GM21786 (cell line): ENCODE data around the gene HIC1.

Source experiments
- ATAC-seq: cut with Tn5 transposase; IDR thresholded peaks from one replicate; pipeline ENCODE4 v1.9.1; 2021; ENCODE audit not compliant: unreplicated experiment

The HIC1 gene

DNA sequence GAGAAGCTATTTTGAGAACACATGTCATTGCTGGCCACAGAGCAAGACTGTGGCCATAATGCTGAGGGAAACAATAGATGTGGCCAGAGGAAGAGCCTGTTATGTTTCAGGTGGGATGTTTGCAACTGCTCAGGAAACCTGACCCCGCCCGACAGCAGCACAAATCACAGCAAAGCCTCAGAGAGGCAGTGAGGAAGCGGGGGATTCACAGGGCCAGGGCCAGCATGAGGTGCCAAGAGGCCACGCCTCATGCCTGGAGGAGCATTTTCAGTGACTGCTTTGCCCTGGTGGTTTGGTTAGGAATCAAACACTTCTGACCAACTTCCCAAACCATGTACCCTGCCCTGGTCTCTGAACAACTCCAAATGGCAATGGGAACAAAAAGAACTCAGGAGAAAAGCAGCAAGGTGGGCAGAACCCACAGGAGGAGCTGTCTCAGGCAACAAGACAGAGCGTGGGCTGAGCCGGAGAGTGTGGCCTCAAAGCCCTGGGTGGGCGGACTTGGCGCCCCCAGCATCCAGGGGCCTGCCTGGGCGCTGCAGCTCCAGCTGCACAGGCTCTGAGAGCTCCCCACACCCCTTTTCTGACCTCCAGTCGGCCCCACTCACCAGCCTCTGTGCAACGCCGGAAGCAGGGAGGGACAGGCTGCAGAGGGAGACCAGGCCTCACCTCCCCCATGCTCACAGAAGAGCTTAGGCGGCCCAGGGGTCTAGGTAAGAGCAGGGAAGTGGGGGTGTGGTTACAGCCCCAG is 20.6 kb downstream of the HIC1 start:
- ATAC-seq, result no peak

DNA sequence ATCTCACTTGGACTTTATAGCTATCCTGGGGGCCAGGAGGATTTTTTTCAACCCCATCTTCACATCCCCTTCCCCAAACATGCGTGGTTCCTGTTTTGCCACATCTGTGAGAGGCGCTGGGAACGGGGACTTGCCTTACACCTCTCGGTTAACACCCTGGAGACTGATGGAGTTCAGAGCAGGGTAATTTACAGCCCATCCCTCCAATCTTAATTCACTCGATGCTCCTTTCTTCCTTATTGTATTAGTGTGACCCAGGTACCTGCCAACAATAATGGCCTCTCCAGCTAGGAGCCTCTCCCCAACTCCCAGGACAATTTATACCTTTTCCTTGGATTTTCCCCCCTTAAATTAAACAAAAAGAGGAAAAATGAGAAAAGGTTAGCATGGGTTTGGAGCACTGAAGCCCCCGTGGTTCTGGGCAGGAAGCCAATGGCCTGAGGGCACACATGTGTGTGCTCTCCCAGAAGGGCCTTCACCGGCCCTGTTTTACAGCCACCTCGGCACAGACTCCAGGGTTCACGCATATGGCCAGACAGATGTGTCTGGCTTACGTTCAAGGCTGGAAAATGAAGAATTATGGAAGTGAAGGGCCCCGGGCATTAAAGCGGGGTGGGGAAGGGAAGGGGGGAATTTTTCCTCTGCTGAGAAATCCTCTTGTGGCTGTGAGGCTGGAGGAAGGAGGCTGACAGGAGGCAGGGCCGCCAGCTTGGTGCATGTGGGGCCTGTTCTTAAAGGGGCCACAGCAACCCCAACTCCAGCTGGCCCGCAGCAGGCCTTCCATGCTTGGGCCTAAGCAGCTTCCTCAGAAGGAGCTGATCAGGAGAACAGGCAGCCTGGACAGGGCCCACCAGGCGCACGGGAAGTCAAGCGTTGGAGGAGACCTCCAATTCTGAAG is 21.4 kb downstream of the HIC1 start:
- ATAC-seq, result no peak

DNA sequence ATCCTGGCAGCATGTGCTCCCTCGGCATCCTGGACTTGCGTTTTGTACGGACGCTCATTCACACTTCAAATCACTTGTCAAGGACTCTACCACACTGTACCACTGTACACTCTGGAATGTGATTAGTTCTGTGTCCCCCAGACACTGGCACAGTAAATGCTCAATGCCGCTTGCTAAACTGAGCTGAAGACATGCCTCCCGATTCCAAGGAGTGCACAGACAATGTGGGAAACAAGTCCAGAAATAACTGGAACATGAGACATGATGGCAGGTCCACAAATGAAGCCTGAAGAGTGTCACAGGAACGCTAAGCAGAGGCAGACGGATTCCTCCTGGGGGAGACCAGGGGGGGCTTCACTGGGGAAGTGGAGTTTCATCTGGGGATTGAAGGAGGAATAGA is 22.1 kb downstream of the HIC1 start:
- no peak for ATAC-seq

DNA sequence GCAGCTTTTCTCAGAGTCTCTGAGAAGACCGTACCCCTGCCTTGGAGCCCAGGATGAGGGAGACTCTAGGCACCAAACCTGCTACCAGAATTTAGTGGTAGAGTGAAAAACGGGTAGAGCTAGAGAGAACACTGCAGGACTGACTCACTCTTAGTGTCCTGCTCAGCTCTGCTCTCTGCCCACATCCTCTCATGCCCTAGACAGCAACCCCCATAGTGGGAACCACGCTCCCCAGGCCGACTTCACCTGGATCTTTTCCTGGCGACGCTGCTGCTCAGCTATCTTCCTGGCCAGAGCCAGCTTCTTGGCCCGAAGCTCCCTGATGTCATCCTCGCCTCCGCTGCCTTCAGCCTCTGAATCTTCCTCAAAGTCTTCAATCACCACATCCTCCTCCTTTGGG is 26.7 kb downstream of the HIC1 start:
- ATAC-seq, result no peak

DNA sequence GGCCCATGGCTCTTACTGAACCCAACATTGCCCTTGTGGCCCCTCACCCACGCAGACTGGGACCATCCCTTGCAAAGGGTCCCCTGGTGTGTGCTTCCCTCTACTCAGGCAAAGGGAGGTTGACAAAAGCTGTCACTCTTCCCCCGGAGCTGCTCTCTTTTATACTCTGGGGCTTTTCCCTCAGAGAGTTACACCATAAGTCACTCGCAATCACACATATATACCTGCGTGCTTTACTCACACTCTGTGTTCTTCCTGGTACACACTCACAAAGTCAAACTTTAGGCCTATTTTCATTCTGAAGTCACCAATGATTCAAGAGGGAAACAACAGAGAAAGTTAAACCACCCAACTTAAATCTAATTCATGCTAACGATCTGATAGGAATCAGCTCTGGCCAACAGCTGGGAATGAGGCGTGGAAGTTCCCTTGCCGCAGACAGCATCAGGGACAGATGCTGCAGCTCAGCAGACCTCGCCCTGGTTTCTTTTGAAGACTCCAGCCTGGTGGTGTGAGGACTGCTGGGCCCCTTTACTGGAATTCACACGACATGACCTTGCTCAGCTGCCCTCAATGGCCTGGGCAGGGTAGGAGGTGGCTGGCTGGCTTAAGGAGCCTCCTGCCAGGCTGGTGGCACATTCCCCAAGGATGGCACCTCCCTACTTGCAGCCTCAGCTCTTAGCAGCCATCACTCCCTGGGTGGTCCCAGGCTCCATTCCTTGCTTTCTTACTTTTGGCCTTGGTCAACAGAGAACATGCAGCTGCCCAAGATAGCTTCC is 27.3 kb downstream of the HIC1 start:
- no peak for ATAC-seq

DNA sequence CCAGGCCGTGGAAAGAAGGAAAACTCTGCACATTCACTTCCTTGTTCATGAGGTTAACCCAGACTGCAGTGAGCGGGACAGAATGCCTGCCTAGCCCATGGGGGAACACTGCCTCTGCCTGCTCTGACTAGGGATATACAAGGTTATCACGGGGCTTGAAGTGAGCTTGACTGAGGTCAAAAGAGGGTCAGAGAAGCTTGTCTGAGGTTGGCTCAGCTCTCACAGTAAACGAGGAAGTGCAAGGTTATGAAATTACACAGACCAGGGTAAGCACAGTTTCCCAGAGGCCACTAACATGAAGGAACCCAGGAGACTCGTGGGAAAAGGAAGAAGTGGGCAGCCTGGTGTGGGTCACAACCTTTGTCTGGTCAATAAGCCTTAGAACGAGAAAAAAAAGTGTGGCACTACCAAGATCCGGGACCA is 28.7 kb downstream of the HIC1 start:
- peak; percentile 52 for ATAC-seq

DNA sequence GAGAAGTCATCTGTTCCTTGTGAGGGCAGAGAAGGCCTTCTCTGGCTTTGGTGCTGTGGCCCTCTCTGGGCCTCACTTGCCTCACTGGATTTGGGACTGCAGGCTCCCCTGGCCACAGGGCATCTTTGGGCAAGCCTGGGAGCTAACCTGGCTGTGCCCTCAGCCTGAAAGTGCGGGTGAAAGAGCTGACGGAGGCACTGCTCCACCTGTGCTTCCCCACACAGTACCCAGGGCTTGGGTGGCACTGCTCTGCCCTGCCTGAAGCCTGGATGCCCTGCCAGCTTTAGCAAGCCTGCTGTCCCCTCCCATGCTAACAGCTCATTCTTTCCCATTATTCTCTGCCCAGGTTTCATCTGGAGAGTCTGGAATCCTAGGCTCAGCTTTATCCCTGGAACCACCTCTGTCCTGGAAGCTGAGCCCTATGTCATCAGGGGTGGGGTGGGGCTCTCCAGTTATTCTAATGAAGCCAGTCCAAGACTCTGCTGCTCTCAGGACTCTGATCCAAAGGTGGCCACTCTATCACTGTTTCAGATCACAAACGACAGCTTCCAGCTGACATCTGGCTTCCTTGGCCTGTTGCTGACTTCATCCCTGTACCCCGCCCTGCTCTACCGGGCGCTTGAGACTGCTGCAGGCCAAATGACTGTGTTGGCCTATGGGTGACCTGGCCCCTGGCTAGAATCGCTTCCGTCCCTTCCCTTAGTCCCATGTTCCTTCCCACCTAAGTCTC is 29.3 kb downstream of the HIC1 start:
- no peak for ATAC-seq

DNA sequence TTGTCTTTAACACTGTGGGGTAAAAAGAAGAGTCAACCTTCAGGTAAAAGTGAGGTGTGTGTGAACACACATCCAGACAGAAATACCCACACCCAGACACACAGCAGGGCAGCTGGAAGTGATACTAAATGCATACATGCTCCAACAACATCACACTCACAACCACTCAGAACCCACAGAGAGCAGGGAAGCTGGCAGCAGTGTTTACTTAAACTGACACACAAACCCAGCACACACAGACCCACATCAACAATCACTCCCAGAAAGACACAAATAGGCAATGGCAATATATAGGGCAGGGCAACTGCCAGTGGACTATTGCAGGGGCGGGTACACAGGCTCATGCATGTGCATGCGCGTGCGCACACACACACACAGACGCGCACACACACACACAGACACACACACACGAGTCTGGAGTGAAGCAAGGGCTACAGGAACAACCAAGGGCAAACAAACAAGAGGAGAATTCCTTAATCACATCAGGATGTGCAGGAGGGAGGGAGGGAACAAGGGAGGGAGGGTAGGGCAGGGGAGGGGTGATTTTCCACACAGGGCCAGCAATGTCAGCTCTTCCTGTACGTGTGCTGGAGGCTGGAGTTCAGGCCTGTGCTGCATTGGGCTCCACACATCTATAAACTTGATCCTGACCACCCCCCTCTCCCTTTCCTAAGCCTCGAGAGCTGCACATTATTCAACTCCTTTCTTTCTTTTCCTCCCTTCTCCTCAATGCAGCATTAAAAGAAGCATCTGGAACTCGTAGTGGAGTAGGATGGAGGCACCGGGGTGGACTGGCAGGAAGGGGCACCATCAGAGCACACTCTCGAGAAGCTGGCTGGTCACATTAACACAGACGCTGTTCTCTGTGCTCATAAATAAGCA is 30.1 kb downstream of the HIC1 start:
- no peak for ATAC-seq

DNA sequence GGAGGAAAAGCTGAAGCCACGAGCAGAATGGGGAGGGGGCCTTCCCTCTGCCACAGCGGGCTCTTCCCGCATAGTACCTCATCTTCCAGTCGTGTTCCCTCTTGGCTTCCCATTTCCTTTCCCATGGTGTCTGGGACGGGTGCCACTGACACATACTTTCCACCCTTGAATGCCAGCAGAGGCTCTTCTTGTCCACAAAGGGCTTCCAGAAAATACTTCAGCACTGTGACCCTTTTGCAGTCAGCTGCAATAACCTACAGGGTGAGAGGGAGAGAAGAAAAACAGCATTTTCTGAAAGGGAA is 30.7 kb downstream of the HIC1 start:
- no peak for ATAC-seq

DNA sequence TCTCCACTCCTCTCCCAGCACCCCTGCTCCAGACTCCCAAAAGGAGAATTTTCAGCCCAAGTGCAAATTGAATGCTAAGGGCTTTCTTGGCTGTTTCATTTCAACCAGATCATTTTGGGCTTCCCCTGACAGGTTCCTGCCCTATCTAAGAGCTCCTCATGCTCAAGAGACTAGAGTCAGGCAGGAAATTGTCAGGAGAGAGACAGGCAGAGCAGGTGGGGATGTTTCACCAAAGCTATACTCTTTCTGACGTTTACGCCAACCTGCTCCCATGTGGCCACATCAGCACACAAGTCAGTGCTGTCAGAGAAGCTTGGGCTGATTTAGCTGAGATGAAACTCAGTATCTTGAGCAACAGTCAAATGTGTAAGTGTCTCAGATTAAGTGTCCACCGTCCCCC is 31.4 kb downstream of the HIC1 start:
- no peak for ATAC-seq

DNA sequence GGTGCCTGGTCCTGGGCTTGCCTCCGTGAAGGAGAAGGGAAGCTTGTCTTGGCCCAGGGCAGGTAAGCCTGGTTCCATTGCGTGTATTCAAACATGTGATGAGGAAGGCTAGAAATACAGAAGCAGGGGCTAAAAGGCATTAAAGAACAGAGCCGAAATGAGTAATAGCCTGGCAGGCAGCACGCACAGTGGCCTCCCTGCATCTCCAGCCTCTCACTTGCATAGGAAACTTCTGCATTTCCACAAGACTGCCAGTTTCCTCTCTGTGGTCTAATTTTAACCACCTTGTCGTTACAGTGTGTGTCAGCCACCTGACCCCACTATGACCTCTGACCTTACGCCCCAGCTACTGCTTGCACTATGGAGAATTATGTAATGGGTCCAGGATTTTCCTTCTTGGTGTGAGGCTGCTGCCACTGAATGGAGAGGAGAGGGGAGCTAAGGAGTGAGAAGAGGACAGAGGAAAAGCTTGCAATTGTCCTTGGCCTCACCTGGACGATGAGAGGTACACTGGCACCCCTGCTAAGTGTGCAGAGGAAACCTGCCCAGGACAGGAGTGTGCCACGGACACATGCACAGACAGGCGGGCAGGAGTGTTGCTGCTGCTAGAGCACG is 32.8 kb downstream of the HIC1 start:
- peak; percentile 38 for ATAC-seq

DNA sequence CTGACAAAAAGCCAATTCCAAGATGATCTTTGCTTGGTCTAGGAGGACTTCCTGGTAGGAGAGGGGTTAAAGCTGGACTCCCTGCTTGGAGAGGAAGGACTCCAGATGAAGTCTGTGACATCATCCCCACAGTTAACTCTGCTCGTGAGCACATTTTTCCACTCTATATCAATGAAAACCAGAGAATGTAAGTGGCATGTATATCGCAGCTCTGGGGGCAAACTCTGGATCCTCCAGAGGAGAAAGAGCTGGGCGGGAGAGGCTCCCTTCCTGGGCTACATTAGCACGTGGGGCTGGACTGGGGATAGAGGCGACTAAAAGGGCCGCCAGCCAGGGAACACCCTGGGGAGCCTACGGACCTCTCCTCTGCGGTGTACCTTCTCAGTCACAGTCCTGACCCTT is 34.1 kb downstream of the HIC1 start:
- ATAC-seq, result peak; percentile 22

DNA sequence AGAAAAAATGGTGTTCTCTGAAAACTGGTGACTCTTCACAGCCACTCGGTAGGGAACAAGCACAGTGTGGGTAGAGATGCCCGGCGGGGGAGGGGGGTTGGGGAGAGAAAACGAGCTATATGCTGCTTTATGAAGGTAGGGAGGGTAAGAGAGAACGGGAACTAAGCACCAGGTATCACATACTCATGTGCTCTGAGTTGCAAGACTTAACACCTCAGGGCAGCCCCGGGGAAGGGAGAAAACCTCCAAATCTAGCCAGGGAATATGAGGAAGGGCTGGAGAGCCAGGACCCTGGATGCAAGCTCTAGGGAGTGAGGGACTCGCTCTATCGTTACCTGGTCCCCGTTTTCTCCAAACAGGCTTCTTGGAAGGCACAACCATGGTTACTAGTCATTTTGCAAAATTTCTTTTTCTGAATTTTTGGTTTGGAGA is 35.3 kb downstream of the HIC1 start:
- ATAC-seq, result no peak

DNA sequence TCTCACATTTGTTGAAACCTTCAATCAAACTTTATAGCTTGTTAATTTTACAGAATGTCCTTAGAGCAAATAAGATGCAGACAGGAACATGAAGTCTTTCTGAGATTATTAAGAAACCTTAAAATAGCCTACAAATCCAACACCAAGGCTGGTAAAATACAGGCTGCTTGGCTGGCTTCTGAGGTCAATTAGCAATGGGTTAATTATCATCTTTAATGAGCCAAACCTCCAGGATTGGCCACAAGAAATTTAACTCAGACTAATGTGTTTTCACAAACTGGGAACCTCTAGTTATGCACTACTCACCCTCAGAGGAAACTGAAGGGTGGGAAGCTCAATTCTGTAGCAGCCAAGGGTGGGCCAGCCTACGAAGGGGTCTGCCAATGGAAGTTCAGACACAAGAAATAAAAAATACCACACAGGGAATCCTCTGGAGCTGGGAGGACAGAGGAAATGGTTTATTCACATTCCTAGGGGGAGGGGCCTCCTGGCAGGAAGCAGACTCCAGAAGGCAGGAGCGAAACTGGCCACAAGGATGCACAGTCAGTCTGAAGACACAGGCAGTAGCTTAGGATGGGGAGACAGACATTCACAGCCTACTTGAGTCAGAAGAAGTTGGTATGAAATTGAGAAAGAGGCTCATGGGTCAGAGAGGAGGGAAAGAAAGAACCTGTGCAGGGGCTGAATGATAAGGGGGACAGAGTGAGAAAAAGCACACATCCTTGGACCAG is 36.1 kb downstream of the HIC1 start:
- no peak for ATAC-seq

DNA sequence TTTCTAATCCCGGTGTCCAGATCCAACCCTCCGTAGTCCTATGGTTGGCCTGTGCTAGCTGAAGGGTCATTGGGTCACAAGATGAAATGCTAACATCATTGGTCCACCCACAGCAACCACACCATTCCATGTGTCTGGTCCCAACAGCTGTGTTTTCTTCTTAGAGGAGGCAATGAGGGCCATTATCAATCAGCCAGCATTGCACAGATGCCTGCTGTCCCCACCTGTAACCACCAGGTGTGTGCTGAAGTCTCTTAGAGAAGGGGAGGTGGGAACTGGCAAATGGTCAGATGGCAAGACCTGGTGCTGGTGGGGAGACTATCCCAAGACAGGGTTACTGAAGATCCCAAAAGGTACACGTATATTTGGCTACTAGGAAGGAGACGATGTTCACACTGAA is 37.4 kb downstream of the HIC1 start:
- ATAC-seq, result no peak

DNA sequence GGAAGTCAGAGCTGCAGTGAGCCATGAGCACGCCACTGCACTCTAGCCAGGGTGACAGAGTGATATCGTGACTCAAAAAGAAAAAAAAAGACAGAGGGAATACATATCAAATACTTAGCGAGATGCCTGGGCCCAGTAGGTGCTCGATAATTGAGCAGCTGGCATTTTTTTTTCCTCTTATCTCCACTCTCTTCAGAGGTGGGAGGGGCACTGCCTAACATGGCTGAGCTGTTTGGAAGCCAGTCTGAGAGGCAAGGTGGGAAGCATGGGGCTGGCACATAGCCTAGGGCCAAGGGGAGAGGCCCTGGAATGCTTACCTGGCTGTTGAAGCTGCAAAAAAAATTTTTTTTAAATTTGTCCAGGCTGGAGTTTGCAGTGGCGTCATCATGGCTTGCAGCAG is 38.4 kb downstream of the HIC1 start:
- ATAC-seq, result no peak

DNA sequence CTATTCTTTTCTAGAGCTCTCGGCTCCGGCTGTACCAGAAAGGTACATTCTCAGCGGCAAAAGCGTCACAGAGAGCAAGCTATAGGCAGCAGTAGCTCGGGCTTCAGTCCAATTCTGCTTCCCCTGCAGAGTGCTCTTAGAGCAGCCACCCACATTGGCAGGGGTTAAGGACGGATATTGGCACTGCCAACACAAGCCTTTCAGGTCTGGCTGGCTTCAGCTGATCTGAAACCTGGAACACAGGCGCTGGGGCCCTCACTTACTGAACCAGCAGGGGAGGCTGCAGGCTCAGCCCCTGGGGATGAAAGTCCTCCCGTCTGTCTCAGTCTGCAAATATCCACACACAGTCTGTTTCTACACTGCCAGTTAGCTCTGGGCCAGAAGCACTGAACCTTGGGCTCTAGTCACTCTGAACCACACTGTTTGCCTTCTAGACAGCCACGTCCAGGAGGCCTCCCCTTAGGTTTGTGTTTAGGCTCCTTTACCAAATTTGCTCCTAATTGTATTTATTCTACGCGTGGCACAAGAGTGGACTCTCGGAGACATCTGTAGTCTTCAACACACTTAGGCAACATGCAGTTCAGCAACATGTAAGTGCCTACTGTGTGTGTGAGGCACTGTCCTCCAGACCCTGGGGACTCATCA is 40.1 kb downstream of the HIC1 start:
- ATAC-seq, result no peak

DNA sequence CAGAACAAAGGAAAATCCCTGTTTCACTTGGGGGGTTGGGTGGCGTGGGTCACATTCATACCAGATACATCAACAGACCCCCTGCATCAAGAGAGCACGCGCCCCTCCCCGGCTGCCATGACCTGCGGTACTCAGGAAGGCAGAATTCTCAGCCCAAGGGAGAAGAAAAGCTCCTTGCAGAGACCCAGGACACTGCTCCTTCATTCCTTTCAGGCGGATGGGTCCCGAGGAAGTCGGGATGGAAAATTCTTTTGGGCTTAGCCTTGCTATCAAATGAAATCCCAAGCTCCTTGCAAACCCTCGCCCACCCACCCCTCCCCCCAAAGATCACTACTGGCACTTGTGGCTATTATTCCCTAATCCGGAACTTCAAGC is 40.6 kb downstream of the HIC1 start:
- ATAC-seq, result no peak
